ENCODE data around the gene NMRAL1.

The NMRAL1 gene

GRCh38 chr16:4474192-4474961, at the start of gene NMRAL1:
TSS of gene NMRAL1 (minus strand) at chr16:4474625. CDS start at chr16:4474132, 493 bp downstream.
- DNase-seq, result peak; percentile 58 to 62

GRCh38 chr16:4523686-4524085, 49.3 kb upstream of the NMRAL1 start:
- DNase-seq, result peak in 1 of 2 donors; percentile 27

- peak; percentile 67 to 69 for DNase-seq
Observed at GRCh38 chr16:4522051-4522581, 47.7 kb upstream of the NMRAL1 start.

GRCh38 chr16:4520913-4521312, 46.5 kb upstream of the NMRAL1 start:
- DNase-seq, result no peak

- no peak for DNase-seq
Observed at GRCh38 chr16:4519274-4520058, 45.0 kb upstream of the NMRAL1 start.

GRCh38 chr16:4517812-4518680, 43.6 kb upstream of the NMRAL1 start:
- peak in 1 of 2 donors; percentile 37 for DNase-seq

GRCh38 chr16:4515611-4516233, 41.3 kb upstream of the NMRAL1 start:
- no peak for DNase-seq

- no peak for DNase-seq
Observed at GRCh38 chr16:4514606-4515005, 40.2 kb upstream of the NMRAL1 start.

- no peak for DNase-seq
Observed at GRCh38 chr16:4513881-4514280, 39.5 kb upstream of the NMRAL1 start.

- DNase-seq, result no peak
Observed at GRCh38 chr16:4513086-4513860, 38.8 kb upstream of the NMRAL1 start.

GRCh38 chr16:4512473-4512872, 38.0 kb upstream of the NMRAL1 start:
- no peak for DNase-seq

- peak; percentile 48 to 56 for DNase-seq
Observed at GRCh38 chr16:4511441-4512082, 37.1 kb upstream of the NMRAL1 start.

- DNase-seq, result no peak
Observed at GRCh38 chr16:4510747-4511426, 36.5 kb upstream of the NMRAL1 start.

GRCh38 chr16:4510131-4510530, 35.7 kb upstream of the NMRAL1 start:
- DNase-seq, result no peak

GRCh38 chr16:4509420-4509819, 35.0 kb upstream of the NMRAL1 start:
- no peak for DNase-seq

GRCh38 chr16:4508806-4509205, 34.4 kb upstream of the NMRAL1 start:
- no peak for DNase-seq

GRCh38 chr16:4507588-4508345, 33.3 kb upstream of the NMRAL1 start:
- no peak for DNase-seq

- DNase-seq, result peak; percentile 75 to 81
Observed at GRCh38 chr16:4506450-4506849, 32.0 kb upstream of the NMRAL1 start.

GRCh38 chr16:4505356-4506147, 31.1 kb upstream of the NMRAL1 start:
- no peak for DNase-seq
